Gastrocnemius medialis (tissue), 4 donors: Measurements from ENCODE around the gene PI3. TPM values are rescaled to one million over a fixed set of nuclear protein-coding genes. Genes with fewer than 3 reads are reported as not detected.

Source experiments
- ATAC-seq, 2 donors: fragments of 150-250 bp; one replicate each; pipeline ENCODE4 v1.9.1; 2016
- DNase-seq, 2 donors: peaks; one replicate each; pipeline ENCODE4 v3.0.0-alpha.2; 2019
- H3K27ac ChIP-seq, 4 donors: fragments of 200-600 bp; sonication (generic); 1 replicate in 1 of 4; 2 replicates in 3 of 4; pipeline ENCODE4 v1.5.1; 2016 to 2018; ENCODE audit warnings: mild to moderate bottlenecking in 2 of 4, moderate library complexity in 1 of 4
- H3K27me3 ChIP-seq, 3 donors: fragments of 200-600 bp; sonication (generic) in 2 of 3; 1 replicate in 1 of 3; 2 replicates in 2 of 3; pipeline versions ENCODE4 v1.5.1 to v1.6.0; 2016 to 2019; ENCODE audit warnings: mild to moderate bottlenecking in 1 of 3, moderate library complexity in 1 of 3
- H3K36me3 ChIP-seq, 2 donors: fragments of 200-600 bp; sonication (generic) in 1 of 2; one replicate each; pipeline ENCODE4 v1.5.1; 2017 to 2018
- H3K4me1 ChIP-seq, 2 donors: fragments of 200-600 bp; sonication (generic) in 1 of 2; one replicate each; pipeline ENCODE4 v1.5.1; 2016 to 2017; ENCODE audit warnings: mild to moderate bottlenecking in 2 of 2
- H3K4me3 ChIP-seq, 4 donors: fragments of 200-600 bp; sonication (generic) in 3 of 4; 1 replicate in 1 of 4; 2 replicates in 3 of 4; pipeline ENCODE4 v1.5.1; 2016 to 2019; ENCODE audit warnings: mild to moderate bottlenecking in 2 of 4
- H3K9me3 ChIP-seq, 3 donors: fragments of 200-600 bp; sonication (generic) in 2 of 3; 1 replicate in 1 of 3; 2 replicates in 2 of 3; pipeline ENCODE4 v1.5.1; 2016 to 2019
- POLR2A ChIP-seq, 2 donors: fragments of 450-650 bp; IDR thresholded peaks; one replicate each; pipeline ENCODE4 v1.6.1; 2017; ENCODE audit warnings: antibody characterized with exemption in 2 of 2, mild to moderate bottlenecking in 2 of 2, moderate library complexity in 2 of 2
- in situ Hi-C, 4 donors: fragments of 200-750 bp; cut with MboI; loops; one replicate each; pipeline versions ENCODE4 v1.15.0 to v1.8.0; 2017; ENCODE audit warnings: low sequenced_read_pairs in 4 of 4
- intact Hi-C: fragments of 100-400 bp; cut with DNase I; formaldehyde crosslinking; loops from one replicate; pipeline ENCODE4 v1.15.1; 2023; ENCODE audit warnings: low total_unique reads
- total RNA-seq, 4 donors: library from RNA; depleted of rRNA; stranded (reverse); fragments of >200 nt; gene quantifications; one replicate each; pipeline versions ENCODE4 v1.1.0 to v1.2.3, GENCODE V29; 2016
- TF ChIP-seq, protein P1 (sequence below), 5 experiments: fragments of 450-650 bp in 3 of 5; fragments of 200-600 bp in 2 of 5; sonication (generic) in 2 of 5; IDR thresholded peaks in 4 of 5; conservative IDR thresholded peaks in 1 of 5; 1 replicate in 4 of 5; 2 replicates in 1 of 5; pipeline ENCODE4 v1.5.1; 2016 to 2019; ENCODE audit warnings: antibody characterized with exemption in 5 of 5, mild to moderate bottlenecking in 3 of 5, moderate library complexity in 3 of 5

The PI3 gene
- total RNA-seq, 4 donors from 2014 or later: 1.4 TPM; not detected in 3

DNA sequence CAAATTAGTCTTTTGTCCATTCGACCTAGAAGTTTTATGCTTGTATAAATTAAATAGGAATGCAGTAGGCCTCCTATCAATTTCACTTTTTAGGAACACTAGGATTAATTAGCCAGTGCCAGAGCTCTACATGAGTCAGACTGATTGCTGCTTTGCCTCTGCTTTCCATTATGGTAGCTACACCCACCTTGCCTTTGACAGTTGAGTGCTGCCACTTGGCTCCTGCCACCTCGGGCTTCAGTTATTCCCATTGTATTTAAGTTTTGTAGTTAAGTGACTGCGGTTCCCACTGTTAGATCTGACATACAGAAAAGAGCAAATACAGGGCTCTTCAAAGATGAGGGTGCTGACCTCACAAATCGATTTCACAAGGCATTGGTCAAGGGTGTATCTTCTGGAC, 33.9 kb upstream of the PI3 start:
- DNase-seq: no peak
- no peak for ATAC-seq
- TF ChIP-seq POLR2A (IDR thresholded peaks at IDR 0.05): no peak
- TF ChIP-seq, protein P1, sequence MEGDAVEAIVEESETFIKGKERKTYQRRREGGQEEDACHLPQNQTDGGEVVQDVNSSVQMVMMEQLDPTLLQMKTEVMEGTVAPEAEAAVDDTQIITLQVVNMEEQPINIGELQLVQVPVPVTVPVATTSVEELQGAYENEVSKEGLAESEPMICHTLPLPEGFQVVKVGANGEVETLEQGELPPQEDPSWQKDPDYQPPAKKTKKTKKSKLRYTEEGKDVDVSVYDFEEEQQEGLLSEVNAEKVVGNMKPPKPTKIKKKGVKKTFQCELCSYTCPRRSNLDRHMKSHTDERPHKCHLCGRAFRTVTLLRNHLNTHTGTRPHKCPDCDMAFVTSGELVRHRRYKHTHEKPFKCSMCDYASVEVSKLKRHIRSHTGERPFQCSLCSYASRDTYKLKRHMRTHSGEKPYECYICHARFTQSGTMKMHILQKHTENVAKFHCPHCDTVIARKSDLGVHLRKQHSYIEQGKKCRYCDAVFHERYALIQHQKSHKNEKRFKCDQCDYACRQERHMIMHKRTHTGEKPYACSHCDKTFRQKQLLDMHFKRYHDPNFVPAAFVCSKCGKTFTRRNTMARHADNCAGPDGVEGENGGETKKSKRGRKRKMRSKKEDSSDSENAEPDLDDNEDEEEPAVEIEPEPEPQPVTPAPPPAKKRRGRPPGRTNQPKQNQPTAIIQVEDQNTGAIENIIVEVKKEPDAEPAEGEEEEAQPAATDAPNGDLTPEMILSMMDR (IDR thresholded peaks at IDR 0.05 in 4 of 5, conservative IDR thresholded peaks at IDR 0.05 in 1 of 5): no peak
- Histone ChIP-seq H3K9me3 (no peaks in the 10 kb centered on the region), H3K27me3 (no peaks in the 10 kb centered on the region), H3K27ac (no peak overlapping the region), H3K36me3 (no peaks in the 10 kb centered on the region), H3K4me3 (no peak overlapping the region), H3K4me1 (no peaks in the 10 kb centered on the region)
- in situ Hi-C loops: loop anchor here in 2 of 4 donors (25.0 kb wide), 1 partner anchor 146 kb away; no protein-coding TSS in a partner anchor
- intact Hi-C loops: no loop called here

DNA sequence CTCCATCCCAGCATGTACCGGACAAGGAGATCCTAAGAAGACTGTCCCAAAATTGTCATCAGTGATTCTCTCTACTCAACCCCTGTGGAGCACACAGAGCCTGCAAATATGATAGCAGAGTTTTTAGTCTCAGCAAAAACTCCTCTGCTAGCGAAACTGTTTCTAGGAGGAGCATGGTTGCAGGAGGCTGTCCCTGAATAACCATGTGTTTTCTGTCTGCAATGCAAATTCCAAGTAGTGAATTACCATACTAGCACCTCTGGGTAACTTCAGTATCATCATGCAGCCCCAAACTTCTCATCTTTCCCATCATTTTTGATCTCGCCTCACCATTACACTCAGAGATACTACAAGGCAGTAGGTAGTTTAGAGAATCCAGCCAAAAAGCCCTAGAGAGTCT, 25.6 kb upstream of the PI3 start:
- TF ChIP-seq, protein P1 (IDR thresholded peaks at IDR 0.05 in 4 of 5, conservative IDR thresholded peaks at IDR 0.05 in 1 of 5): no peak
- TF ChIP-seq POLR2A (IDR thresholded peaks at IDR 0.05): no peak
- Histone ChIP-seq H3K4me3 (no peak overlapping the region), H3K36me3 (no peaks in the 10 kb centered on the region), H3K27ac (no peak overlapping the region), H3K4me1 (no peaks in the 10 kb centered on the region), H3K9me3 (no peaks in the 10 kb centered on the region), H3K27me3 (peaks cover 0 to 2% (median 0%) of the 10 kb centered on the region in 3 donors)
- in situ Hi-C loops (loop anchor here in 2 of 4 donors (25.0 kb wide), 1 partner anchor 138 kb away; no protein-coding TSS in a partner anchor), intact Hi-C loops (no loop called here)
- ATAC-seq (no peak), DNase-seq (no peak)

DNA sequence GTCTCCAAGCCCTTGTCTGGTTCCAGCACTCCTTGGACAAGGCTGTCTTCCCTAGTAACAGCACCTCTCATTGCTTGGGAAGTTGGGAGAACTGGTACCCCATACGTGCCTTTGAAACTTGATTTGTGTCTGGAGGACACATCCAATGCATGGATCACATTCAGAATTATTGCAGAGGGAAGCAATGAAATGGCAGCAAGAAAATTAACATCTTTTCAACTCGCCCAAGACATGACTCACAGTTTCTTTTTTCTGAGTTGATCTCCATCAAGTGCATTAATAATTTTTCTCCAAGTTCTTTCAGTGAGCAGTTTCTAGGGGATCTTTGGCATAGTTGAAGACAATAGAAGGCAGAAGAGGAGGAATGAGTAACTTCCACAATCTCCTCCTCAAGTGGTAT, 22.3 kb upstream of the PI3 start:
- Histone ChIP-seq H3K4me1 (no peaks in the 10 kb centered on the region), H3K27me3 (peaks cover 0 to 2% (median 0%) of the 10 kb centered on the region in 3 donors), H3K36me3 (no peaks in the 10 kb centered on the region), H3K27ac (no peak overlapping the region), H3K9me3 (no peaks in the 10 kb centered on the region), H3K4me3 (no peak overlapping the region)
- intact Hi-C loops (no loop called here), in situ Hi-C loops (no loop called here)
- DNase-seq: no peak
- no peak for TF ChIP-seq POLR2A (IDR thresholded peaks at IDR 0.05)
- TF ChIP-seq, protein P1 (IDR thresholded peaks at IDR 0.05 in 4 of 5, conservative IDR thresholded peaks at IDR 0.05 in 1 of 5): no peak
- no peak for ATAC-seq

- no peaks in the 10 kb centered on the region for H3K4me1 ChIP-seq
- TF ChIP-seq POLR2A (IDR thresholded peaks at IDR 0.05): no peak
- TF ChIP-seq, protein P1 (IDR thresholded peaks at IDR 0.05 in 4 of 5, conservative IDR thresholded peaks at IDR 0.05 in 1 of 5): no peak
- H3K27me3 ChIP-seq: peaks cover 0 to 2% (median 0%) of the 10 kb centered on the region in 3 donors
- in situ Hi-C loops: no loop called here
- H3K9me3 ChIP-seq: no peaks in the 10 kb centered on the region
- H3K4me3 ChIP-seq: no peak overlapping the region
- intact Hi-C loops: no loop called here
- no peak overlapping the region for H3K27ac ChIP-seq
- H3K36me3 ChIP-seq: no peaks in the 10 kb centered on the region
- DNase-seq: no peak
- no peak for ATAC-seq
Observed at GRCh38 chr20:45153147-45153546, 21.6 kb upstream of the PI3 start.

GRCh38 chr20:45153752-45154151, 20.9 kb upstream of the PI3 start:
- H3K9me3 ChIP-seq: no peaks in the 10 kb centered on the region
- DNase-seq: no peak
- no peak overlapping the region for H3K27ac ChIP-seq
- no peak overlapping the region for H3K4me3 ChIP-seq
- intact Hi-C loops (no loop called here), in situ Hi-C loops (no loop called here)
- H3K4me1 ChIP-seq: no peaks in the 10 kb centered on the region
- peaks cover 0 to 2% (median 0%) of the 10 kb centered on the region in 3 donors for H3K27me3 ChIP-seq
- TF ChIP-seq, protein P1 (IDR thresholded peaks at IDR 0.05 in 4 of 5, conservative IDR thresholded peaks at IDR 0.05 in 1 of 5): no peak
- TF ChIP-seq POLR2A (IDR thresholded peaks at IDR 0.05): no peak
- H3K36me3 ChIP-seq: no peaks in the 10 kb centered on the region
- ATAC-seq: no peak
